SK-N-MC (cell line): ENCODE results near the gene RCC2.

Experiments
- DNase-seq: peaks from one replicate; pipeline ENCODE4 v3.0.0-alpha.2; 2011; ENCODE audit warnings: low read depth, low spot score
- H3K27ac ChIP-seq: fragments of 200-600 bp; sonication (generic); 2 replicates; pipeline ENCODE4 v1.5.1; 2016; ENCODE audit warnings: mixed run types
- H3K36me3 ChIP-seq: fragments of 200-600 bp; sonication (generic); 2 replicates; pipeline ENCODE4 v1.6.1; 2017; ENCODE audit warnings: antibody characterized with exemption, low read length, mixed read lengths; ENCODE audit not compliant: insufficient read depth
- H3K4me3 ChIP-seq: fragments of 200-600 bp; sonication (generic); 2 replicates; pipeline ENCODE4 v1.5.1; 2016
- H3K9ac ChIP-seq: fragments of 200-600 bp; sonication (generic); 2 replicates; pipeline ENCODE4 v1.8.0; 2017; ENCODE audit warnings: mixed run types, mixed read lengths; ENCODE audit not compliant: insufficient read length
- H3K9me3 ChIP-seq: fragments of 200-600 bp; sonication (generic); 2 replicates; pipeline ENCODE4 v1.6.1; 2017; ENCODE audit warnings: low read depth, mild to moderate bottlenecking, antibody characterized with exemption, low read length, moderate library complexity, mixed read lengths
- EZH2 ChIP-seq: fragments of 200-600 bp; sonication (generic); IDR thresholded peaks from one replicate; pipeline ENCODE4 v1.6.1; 2017; ENCODE audit warnings: antibody characterized with exemption
- FOXP2 ChIP-seq: optimal IDR thresholded peaks from 2 replicates; pipeline ENCODE3; 2011; ENCODE audit warnings: mild to moderate bottlenecking, moderate library complexity; ENCODE audit not compliant: insufficient read depth; ENCODE audit errors: extremely low read length, control extremely low read depth
- POLR2AphosphoS5 ChIP-seq: IDR thresholded peaks from 2 replicates; pipeline ENCODE4 v1.6.1; 2012; ENCODE audit warnings: mild to moderate bottlenecking, low read depth, low read length, borderline replicate concordance

RCC2 gene

GRCh38 chr1:17433261-17433660 is 6.2 kb downstream of the RCC2 start:
- TF ChIP-seq FOXP2 (no peak), EZH2 (no peak), POLR2AphosphoS5 (no peak)
- Histone ChIP-seq H3K36me3 (peaks cover 84% of the 10 kb centered on the region), H3K9me3 (no peaks in the 10 kb centered on the region), H3K4me3 (no peak overlapping the region), H3K27ac (no peak overlapping the region), H3K9ac (no peak overlapping the region)
- DNase-seq = no peak

DNA sequence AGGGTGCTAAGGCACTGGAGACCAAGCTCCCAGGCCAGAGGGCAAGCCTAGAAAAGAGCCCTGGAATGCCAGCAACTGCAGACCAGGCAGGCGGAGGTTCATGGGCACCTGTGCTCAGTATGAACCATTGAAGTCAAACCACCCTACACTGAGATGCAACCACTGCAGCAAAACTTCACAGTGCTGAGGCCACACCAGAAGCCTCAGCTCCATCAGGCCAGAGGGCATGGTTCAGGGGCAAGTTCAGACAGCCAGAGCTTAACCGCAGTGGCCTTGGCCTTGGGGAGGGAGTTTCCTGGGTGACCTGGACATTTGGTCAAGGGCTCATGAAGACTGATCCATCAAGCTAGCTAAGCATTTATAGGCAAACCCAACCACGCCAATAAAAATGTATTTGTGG is 7.1 kb downstream of the RCC2 start:
- Histone ChIP-seq H3K4me3 (no peak overlapping the region), H3K36me3 (peaks cover 93% of the 10 kb centered on the region), H3K9me3 (no peaks in the 10 kb centered on the region), H3K9ac (no peak overlapping the region), H3K27ac (no peak overlapping the region)
- TF ChIP-seq POLR2AphosphoS5 (no peak; the same call in 1 of the 2 replicates), FOXP2 (no peak), EZH2 (no peak)
- DNase-seq = no peak

DNA sequence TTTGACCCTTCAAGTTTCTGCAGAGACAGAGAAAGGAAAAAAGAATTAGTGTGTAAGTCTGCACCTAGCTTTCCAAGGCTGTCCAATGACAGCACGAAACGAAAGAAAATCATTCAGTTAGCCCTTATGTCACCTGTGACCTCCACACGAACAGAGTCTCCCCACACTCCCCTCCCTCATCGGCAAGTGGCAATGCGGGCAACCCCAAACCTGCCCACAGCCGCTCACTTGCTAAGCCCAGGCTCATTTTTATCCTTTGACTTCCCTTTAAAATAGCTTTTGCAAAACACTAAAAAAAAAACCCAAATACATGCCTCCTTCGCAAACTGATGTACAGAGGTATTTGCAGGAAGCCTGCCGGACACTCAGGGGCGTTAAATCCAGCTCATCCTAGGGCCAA is 10.3 kb downstream of the RCC2 start:
- H3K27ac ChIP-seq = no peak overlapping the region
- no peak overlapping the region for H3K4me3 ChIP-seq
- peaks cover 93% of the 10 kb centered on the region for H3K36me3 ChIP-seq
- TF ChIP-seq FOXP2 (no peak), POLR2AphosphoS5 (no peak), EZH2 (no peak)
- no peaks in the 10 kb centered on the region for H3K9me3 ChIP-seq
- no peak for DNase-seq
- no peak overlapping the region for H3K9ac ChIP-seq

DNA sequence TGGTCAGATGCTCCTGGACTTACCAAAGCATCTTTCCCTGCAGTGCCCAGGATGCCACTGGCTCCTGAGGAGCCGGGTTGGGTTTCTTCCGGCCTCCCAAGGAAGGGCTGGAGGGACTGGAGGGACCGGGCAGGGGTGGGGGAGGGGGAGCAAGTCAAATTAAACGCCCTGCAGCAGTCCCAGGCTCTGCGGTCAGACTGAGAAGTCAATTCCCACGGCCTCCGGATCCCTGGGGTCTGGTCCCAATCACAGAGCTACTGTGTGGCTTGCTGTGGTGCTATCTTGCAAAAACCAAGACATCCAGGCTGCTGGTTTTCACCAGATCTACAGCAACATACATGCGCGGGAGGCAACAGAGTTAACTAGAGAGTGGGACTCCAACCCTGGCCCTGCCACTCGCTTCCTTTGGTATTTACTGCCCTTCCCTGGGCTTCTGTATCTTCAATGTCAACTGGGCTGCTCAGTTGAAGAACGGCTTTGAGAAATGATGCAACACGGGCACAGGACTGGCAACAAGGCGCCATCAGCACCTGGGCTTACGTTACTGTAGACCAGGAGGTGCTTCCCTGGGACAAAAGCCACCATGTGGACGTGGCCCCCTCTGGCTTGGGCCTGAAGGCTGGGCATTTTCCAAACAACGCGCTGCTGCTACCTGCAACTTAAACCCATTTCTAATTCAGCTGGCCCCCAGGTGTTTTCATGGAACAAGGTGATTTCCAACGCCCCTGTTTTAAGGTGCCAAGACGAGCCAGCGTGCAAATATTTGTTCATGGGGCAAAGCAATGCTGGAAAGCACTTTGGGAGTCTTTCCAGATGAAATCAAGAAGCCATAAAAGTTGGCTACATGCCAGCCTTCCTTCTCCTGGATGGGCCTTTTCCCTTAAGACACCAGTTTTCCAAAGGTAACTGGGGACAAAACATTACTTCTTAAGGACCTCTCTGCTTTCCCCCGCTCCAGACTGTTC is 11.5 kb downstream of the RCC2 start:
- Histone ChIP-seq H3K9ac (no peak overlapping the region), H3K36me3 (peaks cover 93% of the 10 kb centered on the region), H3K27ac (no peak overlapping the region), H3K4me3 (no peak overlapping the region), H3K9me3 (no peaks in the 10 kb centered on the region)
- DNase-seq = no peak
- TF ChIP-seq FOXP2 (no peak), EZH2 (no peak)

DNA sequence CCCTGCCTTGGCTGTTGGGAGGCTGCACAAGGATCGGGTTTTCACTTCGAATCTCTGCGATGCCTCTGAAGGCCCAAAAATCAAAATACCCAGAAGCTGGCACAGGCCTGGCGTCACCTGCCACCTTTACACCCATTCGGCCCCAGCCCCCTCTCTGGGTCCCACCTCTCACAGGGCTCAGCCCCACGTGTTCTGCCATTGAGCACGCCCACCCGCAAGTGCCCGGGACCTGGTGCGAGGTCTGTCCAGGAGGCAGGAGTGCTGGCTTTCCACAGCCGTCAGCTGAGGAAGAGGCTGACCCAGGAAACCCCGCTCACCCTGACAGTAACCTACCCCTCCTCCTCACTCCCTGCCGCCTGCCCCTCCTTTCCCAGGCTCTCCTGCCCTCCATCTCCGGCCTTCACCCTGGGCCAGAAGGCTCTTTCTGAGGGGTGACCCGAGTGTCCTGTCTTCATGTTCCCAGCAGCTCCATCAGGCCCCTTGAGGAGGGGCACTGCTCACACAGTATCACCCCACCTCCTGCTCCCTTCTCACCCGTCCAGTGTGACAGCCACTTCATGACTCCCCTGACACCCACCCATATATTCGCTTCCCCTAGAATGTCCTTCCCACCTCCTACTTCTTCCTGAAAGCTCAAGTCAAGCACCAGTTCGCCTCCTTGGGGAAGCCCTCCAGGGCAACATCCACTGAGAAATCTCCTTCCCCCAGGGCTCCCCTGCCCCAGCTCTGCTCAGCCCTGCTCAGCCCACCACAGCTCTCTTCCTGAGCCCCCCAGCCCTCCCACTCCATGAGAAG is 13.5 kb downstream of the RCC2 start:
- no peaks in the 10 kb centered on the region for H3K9me3 ChIP-seq
- peaks cover 98% of the 10 kb centered on the region for H3K36me3 ChIP-seq
- DNase-seq = no peak
- H3K27ac ChIP-seq = no peak overlapping the region
- TF ChIP-seq EZH2 (no peak), POLR2AphosphoS5 (no peak), FOXP2 (no peak)
- H3K4me3 ChIP-seq = no peak overlapping the region
- H3K9ac ChIP-seq = no peak overlapping the region

- Histone ChIP-seq H3K27ac (no peak overlapping the region), H3K9me3 (no peaks in the 10 kb centered on the region), H3K9ac (no peak overlapping the region), H3K4me3 (no peak overlapping the region), H3K36me3 (peaks cover 100% of the 10 kb centered on the region)
- no peak for DNase-seq
- TF ChIP-seq POLR2AphosphoS5 = no peak
- no peak for TF ChIP-seq EZH2
- no peak for TF ChIP-seq FOXP2
These were observed 15.7 kb downstream of the RCC2 start for GRCh38 chr1:17423781-17424245.

GRCh38 chr1:17422461-17422860 is 17.0 kb downstream of the RCC2 start:
- Histone ChIP-seq H3K9ac (no peak overlapping the region), H3K27ac (no peak overlapping the region), H3K9me3 (no peaks in the 10 kb centered on the region), H3K4me3 (no peak overlapping the region), H3K36me3 (peaks cover 100% of the 10 kb centered on the region)
- no peak for TF ChIP-seq EZH2
- no peak for TF ChIP-seq POLR2AphosphoS5
- no peak for TF ChIP-seq FOXP2
- no peak for DNase-seq

GRCh38 chr1:17420391-17420918 is 19.0 kb downstream of the RCC2 start:
- H3K4me3 ChIP-seq = no peak overlapping the region
- TF ChIP-seq POLR2AphosphoS5 = no peak
- no peak for TF ChIP-seq FOXP2
- TF ChIP-seq EZH2 = no peak
- H3K9ac ChIP-seq = no peak overlapping the region
- DNase-seq = no peak
- 0 out of 2 replicates have a peak overlapping the region, but pooled peaks have one; percentile 31 for H3K27ac ChIP-seq
- peaks cover 99% of the 10 kb centered on the region for H3K36me3 ChIP-seq
- H3K9me3 ChIP-seq = no peaks in the 10 kb centered on the region
